HG03558 (cell line): Measurements from ENCODE around the gene SIGLEC5.

Source experiments
- ATAC-seq: cut with Tn5 transposase; IDR thresholded peaks from one replicate; pipeline ENCODE4 v1.9.1; 2021; ENCODE audit warnings: moderate number of reproducible peaks; ENCODE audit not compliant: unreplicated experiment; ENCODE audit errors: extremely low read depth

SIGLEC5 gene

DNA sequence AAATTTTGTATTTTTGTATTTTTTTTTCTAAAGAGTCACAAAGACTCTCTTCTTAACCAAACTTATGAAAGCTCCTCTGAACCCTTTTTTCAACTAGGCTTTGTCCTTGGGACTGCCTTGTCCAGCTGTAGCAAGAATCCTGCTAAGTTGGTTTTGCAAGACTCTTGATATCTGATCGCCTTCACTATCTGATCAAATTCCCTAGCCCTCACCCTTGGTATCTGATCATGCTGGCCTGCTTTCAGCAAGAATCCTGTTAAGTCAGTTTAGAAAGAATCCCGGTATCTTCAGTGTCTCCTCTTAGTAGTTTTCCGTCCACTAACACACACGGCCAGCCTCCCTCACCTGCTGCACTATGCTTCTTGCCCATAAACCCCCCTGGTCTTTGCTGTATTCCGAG lies 1.9 kb upstream of the SIGLEC5 start:
- ATAC-seq = no peak

DNA sequence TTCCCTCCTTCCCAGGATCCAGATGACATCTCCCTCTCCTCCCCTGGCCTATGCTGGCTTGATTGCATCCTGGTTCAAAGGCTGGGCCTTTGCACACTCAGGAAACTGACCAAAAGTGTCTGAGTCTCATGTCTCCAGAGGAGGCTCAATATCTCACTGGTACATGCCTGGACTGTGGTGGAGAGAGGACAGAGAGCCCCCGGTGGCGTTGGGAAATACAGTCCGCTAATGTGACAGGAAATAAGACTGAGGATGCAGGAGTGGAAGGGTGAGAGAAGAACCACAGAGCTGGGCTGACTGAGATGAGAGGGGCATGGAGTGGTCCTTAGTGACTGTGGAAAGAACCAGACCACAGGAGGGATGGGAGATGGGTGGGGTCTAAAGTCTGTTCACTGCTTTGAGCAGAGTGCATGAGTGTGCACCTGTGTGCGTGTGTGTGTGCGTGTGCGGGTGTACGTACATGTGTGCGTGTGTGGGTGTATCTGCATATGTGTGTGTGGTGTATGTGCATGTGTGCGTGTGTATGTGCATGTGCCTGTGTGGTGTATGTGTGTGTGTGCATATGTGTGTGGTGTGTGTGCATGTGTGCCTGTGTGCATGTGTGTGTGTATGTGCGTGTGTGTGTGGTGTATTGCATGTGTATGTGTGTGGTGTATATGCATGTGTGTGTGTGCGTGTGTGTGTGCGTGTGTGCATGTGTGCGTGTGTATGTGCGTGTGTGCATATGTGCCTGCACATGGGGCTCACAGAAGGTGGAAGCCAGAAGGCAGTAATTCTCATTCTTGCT lies 1.9 kb downstream of the SIGLEC5 start:
- ATAC-seq = no peak

DNA sequence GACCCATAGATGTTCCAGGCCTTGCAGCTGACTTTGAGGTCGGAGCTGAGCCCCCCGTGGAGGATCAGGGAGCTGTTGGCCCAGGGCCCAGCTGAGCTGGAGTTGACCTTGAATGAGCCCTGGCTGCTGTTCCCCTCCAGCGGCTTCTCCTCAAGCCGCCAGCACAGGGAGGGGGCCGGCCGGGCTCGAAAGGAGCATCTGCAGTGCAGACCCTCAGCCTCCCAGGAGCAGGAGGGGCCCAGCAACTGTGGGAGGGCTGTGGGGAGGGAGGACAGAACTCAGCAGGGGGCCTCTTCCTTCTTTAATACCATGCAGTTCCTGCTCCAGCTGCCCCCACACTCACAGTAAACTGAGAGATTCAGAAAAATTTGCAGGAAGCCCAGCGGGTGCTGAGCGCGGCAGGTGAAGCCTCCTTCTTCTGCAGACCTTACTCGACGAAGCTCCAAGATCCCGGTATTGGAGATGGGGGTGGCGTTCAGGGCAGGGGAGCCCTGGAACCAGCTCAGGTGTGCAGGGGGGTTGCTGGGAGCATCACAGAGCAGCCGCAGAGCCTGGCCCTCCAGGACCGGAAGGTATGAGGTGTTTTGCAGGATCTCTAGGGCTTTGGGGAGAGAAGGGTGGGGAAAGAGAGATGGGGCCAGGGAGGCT lies 2.6 kb downstream of the SIGLEC5 start:
- ATAC-seq = no peak

DNA sequence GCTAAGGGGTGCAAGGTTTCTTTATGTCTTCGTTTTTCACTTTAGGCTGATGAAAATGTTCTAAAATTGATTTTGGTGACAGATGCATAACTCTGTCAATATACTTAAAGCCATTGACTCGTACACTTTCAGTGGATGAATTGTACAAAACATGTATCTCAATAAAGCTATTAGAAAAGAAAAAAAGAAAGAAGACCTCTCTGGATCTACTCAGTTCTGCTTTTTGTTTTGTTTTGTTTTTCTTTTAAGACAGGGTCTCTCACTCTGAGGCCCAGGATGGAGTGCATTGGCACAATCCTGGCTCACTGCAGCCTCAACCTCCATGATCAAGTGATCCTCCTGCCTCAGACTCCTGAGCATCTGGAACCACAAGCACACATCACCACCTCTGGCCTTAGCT lies 3.5 kb downstream of the SIGLEC5 start:
- no peak for ATAC-seq

DNA sequence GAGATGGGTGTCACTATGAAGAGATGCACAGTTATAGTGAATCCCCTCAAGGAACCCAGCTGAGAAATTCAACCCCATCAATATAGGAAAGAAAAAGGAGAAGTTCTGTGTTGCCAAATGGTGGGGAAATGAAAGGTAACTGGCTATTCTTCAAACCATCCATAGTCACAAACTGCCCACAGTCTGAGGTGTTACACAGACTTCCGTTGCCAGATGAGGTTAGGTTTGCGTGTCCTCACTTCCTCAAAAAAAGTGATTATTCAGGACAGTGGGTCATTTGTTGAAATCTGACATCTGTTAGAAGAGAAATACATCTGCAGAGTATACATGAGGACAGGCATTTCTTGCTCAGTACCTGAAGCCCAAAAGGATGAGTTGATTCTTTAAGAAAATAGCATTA lies 9.0 kb downstream of the SIGLEC5 start:
- ATAC-seq = no peak

DNA sequence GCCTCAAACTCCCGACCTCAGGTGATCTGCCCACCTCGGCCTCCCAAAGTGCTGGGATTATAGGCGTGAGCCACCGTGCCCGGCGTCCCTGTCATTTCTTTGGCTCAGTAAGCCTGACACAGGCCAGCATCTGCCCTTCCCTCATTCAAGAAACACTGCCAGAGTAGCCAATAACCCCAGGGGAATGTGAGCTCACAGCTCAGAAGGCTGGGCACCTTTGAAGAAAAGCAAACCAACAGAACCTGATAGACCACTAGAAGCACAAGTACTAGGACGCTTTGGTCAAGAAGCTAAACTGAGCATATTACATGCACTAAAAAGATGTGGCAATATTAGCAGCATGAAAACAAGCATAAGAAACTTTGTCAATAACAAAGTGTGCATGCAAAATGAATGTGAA lies 14.2 kb downstream of the SIGLEC5 start:
- ATAC-seq = no peak

DNA sequence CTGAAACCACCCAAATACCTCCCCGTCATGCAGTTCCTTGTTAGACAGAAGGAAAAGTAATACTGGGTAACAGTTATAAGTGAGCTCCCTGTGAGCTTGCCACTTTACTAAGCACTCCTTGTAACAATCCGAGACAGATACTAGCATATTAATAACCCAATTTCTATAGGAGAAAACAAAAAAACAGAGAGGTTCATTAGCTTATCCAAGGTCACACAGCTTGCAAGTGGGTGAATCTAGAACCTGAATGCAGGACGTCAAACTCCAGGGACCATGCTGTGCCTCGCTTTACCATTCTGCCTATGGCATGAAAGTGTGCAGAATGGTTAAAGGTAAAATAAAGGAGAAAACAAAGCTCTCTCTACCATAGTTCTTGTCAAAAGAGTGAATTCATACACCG lies 15.4 kb downstream of the SIGLEC5 start:
- no peak for ATAC-seq

DNA sequence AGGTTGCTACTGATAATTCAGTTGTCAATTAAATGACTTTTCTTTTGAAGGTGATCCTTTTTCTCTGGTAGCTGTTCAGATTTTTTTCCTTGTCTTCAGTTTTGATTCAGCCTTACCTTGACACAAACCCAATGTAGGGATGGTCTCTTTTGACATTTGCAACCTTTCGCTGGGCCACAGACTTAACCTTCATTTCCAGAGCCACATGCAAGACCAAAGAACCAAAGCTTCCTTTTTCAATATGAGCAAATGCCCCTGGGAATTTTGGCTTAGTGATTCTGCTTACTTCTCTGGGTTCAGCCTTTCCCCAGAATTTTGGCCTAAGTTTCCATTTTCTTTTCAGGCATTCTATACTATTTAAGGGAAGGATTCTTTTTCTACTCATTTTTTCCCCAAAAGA lies 19.6 kb downstream of the SIGLEC5 start:
- no peak for ATAC-seq

DNA sequence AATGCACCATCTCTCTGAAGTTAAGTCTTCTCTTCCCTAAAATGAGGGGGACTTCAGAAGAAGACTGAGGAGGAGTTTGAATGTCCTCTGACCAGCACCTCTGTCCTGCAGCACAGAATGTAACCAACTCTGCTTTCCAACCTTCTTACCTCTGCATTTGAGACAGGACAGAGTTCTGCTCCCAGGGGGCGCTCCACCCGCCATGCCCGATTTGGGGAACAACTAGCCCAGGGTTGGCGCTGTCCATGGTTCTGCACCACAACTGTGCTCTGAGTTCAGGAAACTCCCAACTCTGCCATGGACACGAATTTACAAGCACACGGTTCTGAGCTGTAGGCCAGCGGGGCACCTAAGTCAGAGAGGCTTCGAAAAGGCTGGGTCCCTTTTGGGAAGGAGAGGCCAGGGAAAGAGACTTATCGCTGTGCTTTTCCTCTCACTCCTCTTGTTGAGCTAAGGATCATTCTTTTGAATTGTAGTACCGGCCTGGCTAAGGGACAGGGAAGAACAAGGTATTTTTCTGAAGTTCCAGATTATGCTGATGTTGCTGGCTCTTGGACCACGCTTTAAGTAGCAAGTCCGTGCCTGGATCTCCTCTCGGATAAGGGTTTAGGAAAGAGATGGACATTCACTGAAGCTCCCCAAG lies 22.2 kb downstream of the SIGLEC5 start:
- ATAC-seq = no peak

DNA sequence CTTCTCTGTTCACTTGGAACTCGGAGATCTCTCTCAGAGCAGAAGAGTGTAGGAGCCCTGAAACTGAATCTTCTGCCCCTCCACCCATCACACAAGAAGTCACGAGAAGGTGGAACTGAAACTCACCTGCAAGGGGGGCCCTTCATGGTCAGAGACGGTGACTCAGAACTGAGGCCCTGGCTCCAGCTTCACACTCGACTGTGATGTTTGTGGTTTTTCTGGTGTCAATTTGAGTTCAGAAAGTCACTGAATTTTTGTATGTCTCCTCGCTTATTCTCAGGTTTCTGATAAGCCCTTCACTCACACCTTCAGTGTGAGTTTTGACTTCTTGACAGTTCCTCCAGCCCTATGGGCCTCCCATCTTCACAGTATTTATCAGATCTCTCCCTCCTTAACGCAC lies 23.1 kb downstream of the SIGLEC5 start:
- peak; percentile 65 for ATAC-seq

DNA sequence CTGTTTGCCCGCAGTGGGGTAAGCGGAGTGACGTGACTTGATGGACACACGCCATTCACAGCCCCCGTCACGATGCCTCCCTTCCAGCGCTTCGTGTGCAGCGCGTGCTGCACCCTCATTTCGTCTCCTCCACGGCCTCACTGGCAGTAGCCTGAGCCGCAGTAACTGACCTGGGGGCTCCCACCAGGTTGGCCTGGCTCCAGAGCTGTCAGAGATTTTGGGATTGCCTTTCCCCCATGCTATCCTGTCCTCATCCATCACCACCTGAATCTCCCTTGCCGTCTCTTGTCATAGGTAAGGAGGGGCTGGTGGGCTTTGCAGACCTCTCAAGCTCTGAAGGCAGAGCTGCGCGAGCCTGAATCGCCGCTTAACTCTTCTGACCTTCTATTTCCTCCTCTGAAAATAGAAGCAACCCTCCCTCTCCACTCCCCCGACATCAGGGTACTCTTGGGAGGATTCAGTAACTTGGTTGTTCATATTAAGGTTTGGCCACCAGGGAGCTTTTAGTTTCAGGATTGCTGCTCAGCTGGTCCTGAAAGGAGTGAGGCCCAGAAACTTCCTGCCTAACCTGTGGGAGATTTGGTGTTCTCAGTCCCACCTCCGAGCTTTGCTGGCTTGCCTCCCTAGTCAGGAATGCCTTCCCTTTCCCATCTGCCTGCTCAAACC lies 27.9 kb downstream of the SIGLEC5 start:
- ATAC-seq = no peak

DNA sequence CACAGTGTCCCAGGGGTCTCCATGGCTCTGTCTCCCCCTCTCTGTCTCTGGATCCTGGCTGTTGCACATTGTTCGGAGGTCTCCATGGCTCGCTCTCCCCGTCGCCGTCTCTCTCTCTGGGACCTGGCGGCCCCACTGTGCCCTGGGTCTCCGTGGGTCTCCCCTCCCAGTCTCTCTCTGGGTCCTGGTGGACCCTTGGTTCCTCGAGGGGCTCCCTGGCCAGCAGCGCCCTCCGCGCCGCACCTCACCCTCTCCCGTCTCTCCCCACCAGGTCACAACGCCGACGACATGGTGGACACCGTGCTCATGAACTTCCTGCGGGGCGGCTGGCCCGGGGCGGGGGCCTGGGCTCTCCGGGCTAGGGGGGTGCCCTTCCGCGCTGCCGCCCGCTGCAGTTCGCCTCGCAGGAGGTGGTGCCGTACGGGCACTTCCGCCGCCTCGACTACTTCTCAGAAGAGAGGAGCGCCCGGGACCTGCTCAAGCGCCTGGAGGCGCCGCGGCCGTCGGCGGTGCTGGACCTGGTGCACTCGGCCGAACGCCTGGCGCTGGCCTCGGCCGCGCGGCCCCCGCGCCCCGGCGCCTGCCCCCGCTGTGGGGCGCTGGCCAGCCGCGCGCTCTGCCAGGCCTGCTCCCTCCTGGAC lies 29.1 kb downstream of the SIGLEC5 start:
- no peak for ATAC-seq

DNA sequence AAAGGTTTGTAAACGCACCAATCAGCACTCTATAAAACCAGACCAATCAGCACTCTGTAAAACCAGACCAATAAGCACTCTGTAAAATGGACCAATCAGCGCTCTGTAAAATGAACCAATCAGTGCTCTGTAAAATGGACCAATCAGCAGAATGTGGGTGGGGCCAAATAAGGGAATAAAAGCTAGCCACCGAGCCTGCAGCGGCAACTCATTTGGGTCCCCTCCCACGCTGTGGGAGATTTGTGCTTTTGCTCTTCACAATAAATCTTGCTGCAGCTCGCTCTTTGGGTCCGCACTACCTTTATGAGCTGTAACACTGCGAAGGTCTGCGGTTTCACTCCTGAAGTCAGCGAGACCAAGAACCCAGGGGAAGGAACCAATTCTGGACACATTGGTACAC lies 31.1 kb downstream of the SIGLEC5 start:
- ATAC-seq = no peak

DNA sequence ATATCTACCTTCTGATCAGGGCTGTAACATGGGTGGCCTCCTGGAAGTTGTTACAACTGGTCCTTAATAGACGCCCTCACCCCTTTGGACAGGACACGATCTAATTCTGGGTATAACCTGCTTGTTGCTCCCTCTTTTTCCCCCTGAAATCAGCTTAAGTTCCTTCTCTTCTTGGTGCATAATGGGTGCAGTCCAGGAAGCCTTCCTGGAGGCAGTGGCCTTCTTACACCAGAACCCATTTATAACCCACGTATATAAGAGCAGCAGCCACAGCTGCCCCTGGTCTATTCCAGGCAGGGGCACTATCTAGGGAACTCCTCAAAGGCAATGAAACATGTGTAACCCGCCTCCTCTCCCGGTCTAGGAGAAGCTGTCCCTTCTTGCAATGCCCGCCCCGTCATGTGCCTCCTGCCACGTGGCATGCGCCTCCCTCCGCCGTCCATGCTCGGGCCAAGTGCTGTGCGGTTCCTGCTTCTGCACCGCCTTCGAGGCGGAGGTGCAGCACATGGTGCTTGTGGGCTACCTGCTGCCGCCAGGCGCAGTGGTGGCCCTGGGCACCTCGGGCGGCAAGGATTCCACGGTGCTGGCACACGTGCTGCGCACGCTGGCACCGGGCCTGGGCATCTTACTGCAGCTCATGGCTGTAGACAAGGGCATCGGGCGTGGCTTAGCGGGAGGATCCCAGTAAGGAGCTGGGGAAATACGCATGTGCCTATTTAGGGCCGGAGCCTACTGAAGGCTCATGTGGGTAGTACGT lies 31.9 kb downstream of the SIGLEC5 start:
- ATAC-seq = no peak

DNA sequence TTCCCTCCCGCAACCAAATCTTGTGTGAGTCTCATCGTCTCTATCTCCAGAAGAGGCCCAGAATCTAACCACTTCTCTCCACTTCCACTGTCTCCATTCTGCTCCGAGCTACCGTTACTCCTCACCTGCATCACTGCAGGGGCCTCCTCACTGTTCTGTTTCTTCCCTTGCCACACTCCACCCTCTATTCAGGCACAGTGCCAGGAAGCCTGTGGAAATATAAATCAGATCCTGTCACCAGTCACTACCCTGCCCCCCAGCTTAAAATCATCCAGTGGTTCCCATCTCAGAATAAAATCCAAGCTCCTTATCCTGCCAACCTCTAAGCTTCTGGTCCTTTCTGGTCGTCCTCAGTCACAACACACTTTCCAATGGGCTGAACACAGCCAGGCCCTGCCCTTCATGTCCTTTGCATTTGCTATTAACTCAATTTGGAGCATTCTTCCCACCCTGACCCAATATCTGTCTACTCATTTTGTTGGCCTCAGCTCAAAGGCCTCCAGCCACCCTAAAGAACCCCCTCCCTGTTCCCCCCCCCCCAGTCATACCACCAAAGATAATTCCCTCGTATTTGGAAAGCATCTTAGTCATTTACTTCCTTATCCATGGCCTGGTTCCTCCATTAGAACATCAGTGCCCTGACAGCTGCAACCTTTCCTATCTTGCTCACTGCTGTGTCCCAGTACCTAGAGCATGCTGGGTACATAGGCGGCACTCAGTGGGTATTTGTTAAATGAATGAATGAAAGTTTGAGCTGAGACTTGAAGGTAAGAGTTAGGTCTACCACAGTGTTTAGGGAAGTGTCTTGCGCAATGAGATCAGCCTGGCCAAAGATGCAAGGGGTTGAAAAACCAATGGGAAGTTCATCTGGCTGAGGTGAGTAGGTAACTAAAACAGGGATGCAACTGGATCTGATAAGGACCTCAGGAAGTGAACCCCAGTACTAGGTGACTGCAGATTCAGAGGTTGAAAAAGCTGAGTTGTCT lies 34.7 kb downstream of the SIGLEC5 start:
- ATAC-seq = no peak

DNA sequence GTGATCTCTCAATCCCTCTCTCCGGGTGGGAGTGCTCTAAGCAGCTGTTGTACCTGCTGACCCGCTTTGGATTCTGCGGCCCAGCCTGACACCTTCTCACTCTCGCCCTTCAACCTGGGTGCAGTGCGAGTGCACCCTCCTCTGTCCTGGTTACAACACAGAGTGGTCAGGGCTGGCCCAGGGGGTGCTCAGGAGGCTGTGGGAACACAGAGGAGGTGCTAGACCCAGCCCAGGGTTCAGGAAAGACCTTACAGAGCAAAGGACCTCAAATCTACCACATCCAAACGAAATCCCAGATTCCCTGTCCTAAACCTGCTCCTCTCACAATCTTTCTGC lies 35.5 kb downstream of the SIGLEC5 start:
- ATAC-seq = no peak

DNA sequence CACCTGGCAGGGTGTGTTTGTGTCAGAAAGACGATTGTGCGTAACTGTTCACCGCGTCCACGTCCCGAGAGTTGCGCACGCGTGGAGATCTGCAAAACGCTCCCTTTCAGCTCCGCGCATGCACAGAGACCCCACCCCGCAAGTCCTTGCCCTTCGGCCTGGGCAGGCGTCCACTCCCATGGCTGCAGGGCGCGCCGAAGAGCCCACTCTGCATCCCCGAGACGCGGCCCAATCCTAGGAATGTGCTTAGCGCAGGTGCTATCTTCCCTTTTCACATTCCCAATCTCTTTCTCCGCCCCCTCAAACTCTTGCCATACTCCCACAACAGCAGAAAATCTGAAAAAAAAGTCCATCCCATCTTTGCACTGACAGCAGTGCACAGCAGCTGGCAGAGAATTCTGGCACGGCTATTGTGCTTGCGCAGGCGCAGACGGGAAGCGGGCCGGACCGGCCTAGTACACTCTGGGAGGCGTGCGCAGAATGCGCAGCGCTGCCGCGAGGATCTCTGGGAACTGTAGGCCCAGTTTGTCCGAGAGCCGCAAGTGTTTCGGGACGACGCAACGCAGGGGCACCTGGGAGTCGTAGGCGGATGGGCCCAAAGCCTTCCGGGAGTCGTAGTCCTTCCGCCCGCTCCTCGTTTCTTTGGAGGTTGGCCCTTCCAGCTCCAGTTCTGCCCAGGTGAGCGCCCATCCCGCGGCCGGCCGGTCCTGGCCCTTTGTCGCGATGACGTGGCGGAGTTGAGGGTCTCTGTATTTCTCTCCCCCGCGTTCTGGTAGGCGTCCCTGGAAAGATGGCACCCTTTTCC lies 36.0 kb downstream of the SIGLEC5 start:
- peak; percentile 92 for ATAC-seq
